ENCODE measurements around the gene ZC3HAV1.
A peak's percentile ranks its signal among the peaks of the same experiment; 100 is the strongest.
"Not testable (repeated sequence)": the region's sequence is repeated elsewhere in the genome, so short reads cannot be mapped to it uniquely, and the experiment has no call there.

Gene ZC3HAV1

DNA sequence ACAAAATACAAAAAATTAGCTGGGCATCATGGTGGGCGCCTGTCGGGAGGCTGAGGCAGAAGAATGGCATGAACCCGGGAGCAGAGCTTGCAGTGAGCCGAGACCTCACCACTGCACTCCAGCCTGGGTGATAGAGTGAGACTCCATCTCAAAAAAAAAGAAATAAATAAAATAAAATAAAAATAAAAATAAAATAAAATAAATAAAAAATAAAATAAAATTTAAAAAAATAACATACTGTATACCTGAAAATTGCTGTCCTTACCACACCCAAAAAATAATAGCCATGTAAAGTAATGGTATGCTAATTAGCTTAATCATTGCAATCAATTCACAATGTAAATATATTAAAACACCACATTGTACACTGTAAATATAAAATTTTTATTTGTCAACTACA lies 77.0 kb downstream of the ZC3HAV1 start:
- H3K36me3 ChIP-seq (replicated peaks): peaks cover 50% of the 10 kb centered on the region
- in situ Hi-C loops (cut with MboI; ENCODE audit: low sequenced_read_pairs): no loop called here
- no peak overlapping the region for H3K4me3 ChIP-seq
- no peaks in the 10 kb centered on the region for H3K9me3 ChIP-seq
- no peaks in the 10 kb centered on the region for H3K27me3 ChIP-seq (ENCODE audit: low read depth)
- H3K4me1 ChIP-seq: peaks cover 16% of the 10 kb centered on the region
- DNase-seq (ENCODE audit: low spot score in 2 of 2): no peak

DNA sequence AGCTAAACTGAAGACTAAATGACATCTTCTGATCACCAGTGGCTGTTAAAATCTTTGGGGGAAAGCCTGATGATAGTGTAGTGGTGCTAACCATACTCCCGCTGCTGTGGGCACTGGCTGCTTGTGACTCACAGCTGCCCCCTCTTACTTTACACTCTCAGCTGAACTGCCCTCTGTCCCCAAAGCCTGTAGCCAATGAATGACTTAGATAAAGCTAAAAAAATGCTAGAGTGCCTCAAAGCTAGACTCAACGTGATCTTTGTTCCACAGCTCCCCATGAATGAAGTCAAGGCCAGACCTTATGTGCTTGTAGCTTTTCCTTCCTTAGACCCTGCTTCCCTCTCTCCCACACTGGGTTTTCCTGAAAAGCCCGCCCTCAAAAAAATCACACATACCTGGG lies 80.2 kb downstream of the ZC3HAV1 start:
- no peak for DNase-seq (ENCODE audit: low spot score in 2 of 2)
- Histone ChIP-seq H3K4me3 (no peak overlapping the region), H3K4me1 (peaks cover 4% of the 10 kb centered on the region), H3K9me3 (no peaks in the 10 kb centered on the region), H3K27me3 (ENCODE audit: low read depth) (no peaks in the 10 kb centered on the region), H3K36me3 (replicated peaks) (peaks cover 70% of the 10 kb centered on the region)
- in situ Hi-C loops (cut with MboI; ENCODE audit: low sequenced_read_pairs): no loop called here

DNA sequence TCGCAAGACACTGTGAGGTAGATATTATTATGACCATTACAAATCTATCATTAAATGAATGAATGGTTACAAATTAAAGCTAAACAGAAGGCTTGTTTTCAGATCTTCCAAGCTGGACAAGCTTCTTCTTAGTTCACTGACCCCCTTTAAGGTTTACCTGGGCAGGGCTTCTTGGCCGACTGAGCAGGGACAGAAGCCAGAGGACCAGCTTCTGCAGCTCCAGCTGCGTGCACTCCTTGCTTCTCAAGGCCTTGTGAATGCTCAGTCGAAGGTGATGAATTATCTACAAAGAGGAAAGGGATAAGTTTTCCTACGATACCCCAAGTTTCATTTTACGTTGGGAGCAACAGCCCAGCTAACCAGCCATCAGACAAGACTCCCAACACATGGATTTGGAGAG lies 83.0 kb downstream of the ZC3HAV1 start:
- in situ Hi-C loops (cut with MboI; ENCODE audit: low sequenced_read_pairs): no loop called here
- Histone ChIP-seq H3K4me1 (no peaks in the 10 kb centered on the region), H3K9me3 (no peaks in the 10 kb centered on the region), H3K36me3 (replicated peaks) (peaks cover 57% of the 10 kb centered on the region), H3K27me3 (ENCODE audit: low read depth) (no peaks in the 10 kb centered on the region), H3K4me3 (no peak overlapping the region)
- DNase-seq (ENCODE audit: low spot score in 2 of 2): no peak

DNA sequence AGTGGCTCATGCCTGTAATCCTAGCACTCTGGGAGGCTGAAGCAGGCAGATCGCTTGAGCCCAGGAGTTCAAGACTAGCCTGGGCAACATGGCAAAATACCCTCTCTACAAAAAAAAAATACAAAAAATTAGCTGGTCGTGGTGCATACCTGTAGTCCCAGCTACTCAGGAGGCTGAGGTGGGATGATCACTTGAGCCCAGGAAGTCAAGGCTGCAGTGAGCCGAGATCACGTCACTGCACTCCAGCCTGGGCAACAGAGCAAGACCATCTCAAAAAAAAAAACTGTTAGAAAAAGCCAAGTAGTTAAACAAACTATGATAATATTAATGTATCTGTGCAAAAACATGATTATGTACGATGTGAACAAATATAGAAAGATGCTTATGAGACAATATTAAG lies 83.7 kb downstream of the ZC3HAV1 start:
- H3K36me3 ChIP-seq (replicated peaks): peaks cover 50% of the 10 kb centered on the region
- H3K4me1 ChIP-seq; H3K9me3 ChIP-seq; H3K27me3 ChIP-seq (ENCODE audit: low read depth); DNase-seq (ENCODE audit: low spot score in 2 of 2); H3K4me3 ChIP-seq; in situ Hi-C loops (cut with MboI; ENCODE audit: low sequenced_read_pairs): not testable (repeated sequence)

DNA sequence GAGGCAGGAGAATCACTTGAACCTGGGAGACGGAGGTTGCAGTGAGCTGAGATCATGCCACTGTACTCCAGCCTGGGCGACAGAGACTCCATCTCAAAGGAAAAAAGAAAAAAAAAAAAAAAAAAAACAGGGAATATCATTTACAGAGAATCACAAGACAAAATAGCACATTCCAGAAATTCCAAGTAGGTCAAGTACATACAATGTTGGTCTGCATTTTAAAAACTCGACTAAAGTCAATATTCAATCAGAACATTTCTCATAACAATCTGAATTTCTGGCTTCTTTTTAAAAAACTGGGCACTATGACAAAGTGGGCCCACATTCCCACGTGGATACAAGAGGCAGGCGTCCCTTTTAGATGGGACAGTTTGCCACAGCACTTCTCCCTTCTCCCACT lies 86.4 kb downstream of the ZC3HAV1 start:
- Histone ChIP-seq H3K4me1 (no peaks in the 10 kb centered on the region), H3K4me3 (no peak overlapping the region), H3K36me3 (replicated peaks) (peaks cover 38% of the 10 kb centered on the region), H3K9me3 (no peaks in the 10 kb centered on the region), H3K27me3 (ENCODE audit: low read depth) (no peaks in the 10 kb centered on the region)
- in situ Hi-C loops (cut with MboI; ENCODE audit: low sequenced_read_pairs): no loop called here
- DNase-seq (ENCODE audit: low spot score in 2 of 2): no peak

DNA sequence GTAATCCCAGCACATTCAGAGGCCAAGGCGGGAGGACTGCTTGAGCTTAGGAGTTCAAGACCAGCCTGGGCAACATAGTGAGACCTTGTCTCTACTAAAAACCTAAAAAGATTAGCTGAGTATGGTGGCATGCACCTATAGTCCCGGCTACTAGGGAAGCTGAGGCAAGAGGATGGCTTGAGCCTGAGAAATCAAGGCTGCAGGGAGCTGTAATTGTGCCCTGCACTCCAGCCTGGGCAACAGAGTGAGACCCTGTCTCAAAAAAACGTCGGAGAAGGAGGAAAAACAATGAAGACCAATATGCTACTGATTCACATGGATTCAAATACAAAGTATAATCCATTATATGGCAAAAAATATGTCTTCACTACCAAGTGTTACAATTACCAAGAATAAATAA lies 87.2 kb downstream of the ZC3HAV1 start:
- DNase-seq (ENCODE audit: low spot score in 2 of 2): no peak
- no peak overlapping the region for H3K4me3 ChIP-seq
- no peaks in the 10 kb centered on the region for H3K4me1 ChIP-seq
- no peaks in the 10 kb centered on the region for H3K9me3 ChIP-seq
- in situ Hi-C loops (cut with MboI; ENCODE audit: low sequenced_read_pairs): no loop called here
- peaks cover 31% of the 10 kb centered on the region for H3K36me3 ChIP-seq (replicated peaks)
- no peaks in the 10 kb centered on the region for H3K27me3 ChIP-seq (ENCODE audit: low read depth)

DNA sequence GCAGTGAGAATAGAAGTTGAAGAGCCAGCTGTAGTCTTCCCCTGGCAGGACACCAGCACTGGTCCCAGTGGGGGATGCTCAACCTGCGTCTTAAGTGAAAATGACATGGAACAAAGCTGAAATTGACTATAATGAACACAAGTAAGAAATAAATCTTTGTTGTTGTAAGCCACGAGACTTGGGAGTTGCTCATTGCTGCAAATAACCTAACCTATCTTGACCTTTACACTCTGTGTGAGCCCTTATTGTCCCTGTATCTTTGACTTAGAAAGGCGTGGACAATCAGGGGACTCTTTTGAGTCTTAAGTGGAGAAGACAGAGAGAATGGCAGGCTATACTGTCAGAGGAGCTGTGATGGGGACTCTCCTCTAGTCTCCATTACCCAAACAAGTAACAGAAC lies 90.6 kb downstream of the ZC3HAV1 start:
- Histone ChIP-seq H3K36me3 (replicated peaks) (peaks cover 8% of the 10 kb centered on the region), H3K27me3 (ENCODE audit: low read depth) (peaks cover 20% of the 10 kb centered on the region), H3K4me1 (no peaks in the 10 kb centered on the region), H3K4me3 (no peak overlapping the region), H3K9me3 (no peaks in the 10 kb centered on the region)
- in situ Hi-C loops (cut with MboI; ENCODE audit: low sequenced_read_pairs): no loop called here
- DNase-seq (ENCODE audit: low spot score in 2 of 2): no peak

DNA sequence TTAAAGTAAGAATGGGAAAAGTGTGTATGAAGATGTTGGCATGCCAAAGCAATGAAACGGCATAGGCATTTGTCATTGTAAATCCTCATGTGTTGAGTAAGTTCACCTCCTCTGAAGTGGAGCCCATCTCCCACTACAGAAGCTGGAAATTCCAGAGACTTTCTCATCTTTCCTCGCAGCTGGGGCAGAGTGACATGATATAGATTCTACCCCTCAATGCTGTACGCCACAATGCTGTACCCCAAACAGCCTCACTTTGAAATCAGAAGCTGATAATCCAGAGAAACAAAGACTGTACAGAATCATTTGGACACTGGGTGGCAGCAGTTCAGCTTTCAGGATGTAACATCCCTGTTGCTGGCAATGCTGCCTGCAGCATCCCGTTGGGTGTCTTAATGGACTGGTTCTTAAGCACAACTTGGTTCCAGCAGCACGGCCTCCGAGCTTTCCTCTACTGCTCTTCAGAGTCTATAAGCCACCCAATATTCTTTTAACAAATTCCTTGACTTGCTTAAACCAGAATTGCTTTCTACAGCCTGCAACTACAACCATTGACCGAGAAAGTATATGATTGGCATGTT lies 92.5 kb downstream of the ZC3HAV1 start:
- in situ Hi-C loops (cut with MboI; ENCODE audit: low sequenced_read_pairs): no loop called here

DNA sequence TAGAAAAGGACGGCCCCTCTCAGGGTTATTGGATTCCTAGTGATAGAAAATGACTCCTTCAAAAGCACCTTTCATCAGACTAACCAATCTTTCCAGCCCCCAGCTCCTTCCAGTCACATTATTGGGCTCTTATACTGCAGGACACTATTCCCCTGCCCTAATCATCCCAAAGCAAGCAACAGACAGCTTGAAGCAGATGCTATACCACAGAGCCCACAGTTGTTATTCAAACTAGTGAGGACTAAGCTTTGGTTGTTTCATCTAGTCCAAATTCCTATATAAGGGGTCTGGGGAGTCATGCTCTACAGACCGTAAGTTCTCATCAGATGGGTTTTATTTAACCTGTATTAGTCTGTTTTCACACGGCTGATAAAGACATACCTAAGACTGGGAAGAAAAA lies 98.1 kb downstream of the ZC3HAV1 start:
- H3K27me3 ChIP-seq (ENCODE audit: low read depth): peaks cover 25% of the 10 kb centered on the region
- in situ Hi-C loops (cut with MboI; ENCODE audit: low sequenced_read_pairs): no loop called here
- H3K4me3 ChIP-seq: no peak overlapping the region
- no peak for DNase-seq (ENCODE audit: low spot score in 2 of 2)
- H3K36me3 ChIP-seq (replicated peaks): no peaks in the 10 kb centered on the region
- H3K9me3 ChIP-seq: peaks cover 9% of the 10 kb centered on the region; the same call in 1 of the 2 replicates
- H3K4me1 ChIP-seq: peaks cover 17% of the 10 kb centered on the region

More for the DNA sequence above, 92.5 kb downstream of the ZC3HAV1 start:
- DNase-seq (ENCODE audit: low spot score in 2 of 2): peak; percentile 60 to 75
- Histone ChIP-seq H3K4me3 (no peak overlapping the region), H3K27me3 (ENCODE audit: low read depth) (peaks cover 25% of the 10 kb centered on the region), H3K9me3 (no peaks in the 10 kb centered on the region), H3K4me1 (peaks cover 4% of the 10 kb centered on the region), H3K36me3 (replicated peaks) (no peaks in the 10 kb centered on the region; the same call in 1 of the 2 replicates)

DNA sequence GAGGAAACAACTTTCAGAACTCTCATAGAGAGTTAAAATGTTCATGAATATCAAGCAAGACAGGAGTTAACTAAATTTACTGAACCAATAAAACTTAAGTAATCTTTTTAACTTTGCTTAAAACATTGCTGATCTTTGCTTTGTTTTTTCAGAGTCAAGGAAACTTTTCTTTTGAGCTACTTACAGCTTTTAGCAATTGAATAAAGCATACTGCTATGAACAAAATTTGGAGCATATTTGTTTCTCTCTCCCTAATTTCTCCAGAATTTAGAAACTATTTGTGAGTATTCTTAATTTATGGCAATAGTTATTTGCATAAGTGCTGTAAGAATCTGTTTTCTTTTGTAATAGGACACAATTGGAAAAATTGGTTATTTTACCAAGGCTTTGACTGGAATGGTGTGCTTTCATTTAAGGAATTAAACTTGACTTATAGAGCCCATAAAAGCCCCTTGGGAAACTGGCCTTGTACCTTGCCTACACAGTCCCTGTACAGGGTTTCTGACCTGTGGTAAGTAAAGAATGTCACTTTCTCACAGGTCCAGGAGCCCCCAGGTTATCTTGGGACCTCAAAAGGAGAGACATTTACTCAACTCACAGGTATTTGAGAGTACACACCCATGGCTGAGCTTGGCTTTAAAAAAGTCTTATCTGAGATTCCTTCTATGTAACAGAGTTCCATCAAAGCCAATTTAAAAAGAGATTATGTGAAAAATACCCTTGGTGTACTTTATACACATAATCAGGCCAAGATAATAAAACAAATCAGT lies 105.0 kb downstream of the ZC3HAV1 start:
- H3K4me3 ChIP-seq: no peak overlapping the region
- in situ Hi-C loops (cut with MboI; ENCODE audit: low sequenced_read_pairs): no loop called here
- peak; percentile 27 to 59 for DNase-seq (ENCODE audit: low spot score in 2 of 2)

DNA sequence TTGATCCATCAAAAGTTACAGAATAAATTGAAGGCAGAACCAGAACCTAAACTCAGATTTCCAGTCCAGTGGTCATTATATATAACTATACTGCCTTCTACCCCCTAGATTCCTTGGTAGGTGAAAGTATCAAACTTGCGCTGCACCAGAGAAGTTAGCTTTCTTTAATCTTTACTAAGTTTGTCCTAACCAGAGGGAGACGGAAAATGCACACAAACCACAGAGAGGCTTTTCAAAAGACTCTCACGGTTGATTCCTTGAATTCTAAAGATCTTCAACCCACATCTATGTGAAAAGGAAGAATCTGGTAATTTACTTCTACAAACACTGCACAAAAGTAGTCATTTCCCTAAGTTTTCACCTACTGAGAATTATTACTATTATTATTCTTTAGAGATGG lies 110.1 kb downstream of the ZC3HAV1 start:
- no peak for DNase-seq (ENCODE audit: low spot score in 2 of 2)
- no peaks in the 10 kb centered on the region for H3K27me3 ChIP-seq (ENCODE audit: low read depth)
- peaks cover 14% of the 10 kb centered on the region for H3K4me1 ChIP-seq
- in situ Hi-C loops (cut with MboI; ENCODE audit: low sequenced_read_pairs): no loop called here
- no peaks in the 10 kb centered on the region for H3K36me3 ChIP-seq (replicated peaks)
- no peak overlapping the region for H3K4me3 ChIP-seq
- H3K9me3 ChIP-seq: no peaks in the 10 kb centered on the region

More for the DNA sequence above, 105.0 kb downstream of the ZC3HAV1 start:
- Histone ChIP-seq H3K9me3 (0 out of 2 replicates have a peak, but pooled peaks cover 6% of the 10 kb centered on the region), H3K4me1 (peaks cover 27% of the 10 kb centered on the region), H3K36me3 (replicated peaks) (no peaks in the 10 kb centered on the region), H3K27me3 (ENCODE audit: low read depth) (no peaks in the 10 kb centered on the region)
